ENCODE measurements around the gene HIF1A.

The HIF1A gene

DNA sequence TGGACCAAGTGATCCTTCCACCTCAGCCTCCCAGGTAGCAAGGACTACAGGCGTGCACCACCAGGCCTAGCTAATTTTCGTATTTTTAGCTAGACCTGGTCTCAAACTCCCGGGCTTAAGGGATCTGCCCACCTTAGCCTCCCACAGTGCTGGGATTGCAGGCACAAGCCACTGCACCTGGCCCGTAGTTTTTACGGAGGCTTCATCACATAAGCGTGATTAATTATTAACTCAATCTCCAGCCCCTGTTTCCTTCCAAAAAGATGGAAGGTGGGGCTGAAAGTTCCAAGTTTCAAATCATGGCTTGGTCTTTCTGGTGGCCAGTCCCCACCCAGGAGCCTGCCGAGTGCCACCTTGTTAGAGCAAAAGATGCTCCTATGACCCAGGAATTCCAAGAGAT is 22.5 kb upstream of the HIF1A start:
- H3K36me3 ChIP-seq (ENCODE audit: insufficient read depth, insufficient read length, low read length), result no peaks in the 10 kb centered on the region
- no peaks in the 10 kb centered on the region for H3K27me3 ChIP-seq (ENCODE audit: insufficient read depth, insufficient read length)
- H3K4me3 ChIP-seq (ENCODE audit: insufficient read length, low read depth), result no peak overlapping the region
- no peaks in the 10 kb centered on the region for H3K4me1 ChIP-seq (ENCODE audit: insufficient read depth, insufficient read length)
- no peak for DNase-seq (ENCODE audit: low read depth, low spot score)
- no peaks in the 10 kb centered on the region for H3K9me3 ChIP-seq (ENCODE audit: insufficient read depth, low read length)
- TF ChIP-seq YY1 (IDR thresholded peaks at IDR 0.05; ENCODE audit: insufficient read depth, insufficient read length), result no peak
- no peak overlapping the region for H3K9ac ChIP-seq (ENCODE audit: insufficient read length, low read depth)

DNA sequence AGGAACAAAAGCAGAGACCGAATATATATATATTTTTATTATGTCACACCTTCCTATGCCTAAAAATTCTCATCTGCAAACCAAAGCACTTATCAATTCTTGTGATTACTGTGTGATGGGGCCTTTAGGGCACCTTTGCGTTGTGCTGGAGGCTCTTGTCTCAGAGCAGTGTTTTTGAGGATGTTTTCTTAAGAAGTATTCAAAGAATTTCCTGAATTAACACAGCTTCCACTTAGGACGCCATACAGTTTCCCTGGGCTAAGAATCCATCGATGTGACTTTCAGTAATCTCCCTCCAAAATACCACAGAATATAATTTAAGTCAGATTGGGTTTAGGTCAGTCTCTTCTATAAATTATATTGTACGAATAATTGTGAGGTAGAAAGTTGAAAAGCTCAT is 22.0 kb upstream of the HIF1A start:
- TF ChIP-seq SUZ12 (IDR thresholded peaks at IDR 0.05; ENCODE audit: extremely low read depth, insufficient read depth, insufficient read length) (no peak), ZNF274 (IDR thresholded peaks at IDR 0.05; ENCODE audit: low read depth, low read length) (no peak), YY1 (IDR thresholded peaks at IDR 0.05; ENCODE audit: insufficient read depth, insufficient read length) (no peak)
- no peak for DNase-seq (ENCODE audit: low read depth, low spot score)
- H3K36me3 ChIP-seq (ENCODE audit: insufficient read depth, insufficient read length, low read length), result no peaks in the 10 kb centered on the region
- H3K9me3 ChIP-seq (ENCODE audit: insufficient read depth, low read length), result no peaks in the 10 kb centered on the region
- H3K4me1 ChIP-seq (ENCODE audit: insufficient read depth, insufficient read length), result no peaks in the 10 kb centered on the region
- no peak overlapping the region for H3K9ac ChIP-seq (ENCODE audit: insufficient read length, low read depth)
- no peaks in the 10 kb centered on the region for H3K27me3 ChIP-seq (ENCODE audit: insufficient read depth, insufficient read length)
- no peak overlapping the region for H3K4me3 ChIP-seq (ENCODE audit: insufficient read length, low read depth)

DNA sequence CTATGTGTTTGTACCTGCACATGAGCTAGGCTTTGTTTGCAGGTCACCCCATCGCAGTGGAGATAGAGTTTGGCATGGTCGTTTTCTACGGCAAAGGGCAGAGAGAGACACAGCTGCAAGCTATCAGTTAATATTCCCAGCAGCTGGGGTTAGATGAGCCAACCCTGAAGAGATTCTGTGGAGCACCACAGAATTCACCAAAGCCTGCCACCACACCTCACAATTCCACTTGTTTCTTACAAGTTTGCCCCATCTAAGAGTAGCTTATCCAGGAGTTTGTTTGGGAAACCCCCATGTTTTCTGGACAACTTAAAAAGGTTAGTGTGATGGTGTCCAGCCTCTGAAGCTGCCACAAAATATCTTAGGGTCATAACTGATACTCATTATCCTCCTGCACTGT is 20.0 kb upstream of the HIF1A start:
- H3K4me3 ChIP-seq (ENCODE audit: insufficient read length, low read depth), result no peak overlapping the region
- H3K4me1 ChIP-seq (ENCODE audit: insufficient read depth, insufficient read length), result no peaks in the 10 kb centered on the region
- no peak for TF ChIP-seq YY1 (IDR thresholded peaks at IDR 0.05; ENCODE audit: insufficient read depth, insufficient read length)
- no peak for DNase-seq (ENCODE audit: low read depth, low spot score)
- H3K27me3 ChIP-seq (ENCODE audit: insufficient read depth, insufficient read length), result no peaks in the 10 kb centered on the region
- H3K36me3 ChIP-seq (ENCODE audit: insufficient read depth, insufficient read length, low read length), result no peaks in the 10 kb centered on the region
- H3K9me3 ChIP-seq (ENCODE audit: insufficient read depth, low read length), result no peaks in the 10 kb centered on the region
- no peak overlapping the region for H3K9ac ChIP-seq (ENCODE audit: insufficient read length, low read depth)

DNA sequence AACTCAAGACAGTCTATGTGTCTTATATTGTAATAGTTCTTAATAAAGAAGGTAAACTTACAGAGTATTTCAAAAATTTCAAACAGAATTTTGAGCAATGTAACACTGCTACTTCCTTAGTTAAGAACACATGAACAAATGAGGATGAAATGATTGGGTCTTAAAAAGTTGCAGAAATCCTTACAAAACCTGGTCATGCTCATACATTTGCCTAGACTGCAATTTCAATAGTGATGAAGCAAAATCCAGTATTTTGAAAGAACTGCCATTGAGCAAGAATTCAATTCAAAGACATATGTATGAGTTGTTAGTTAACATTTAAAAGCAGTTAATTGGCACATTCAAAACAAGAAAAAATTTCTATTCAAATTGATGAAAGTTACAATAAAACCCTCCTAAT is 17.8 kb upstream of the HIF1A start:
- H3K36me3 ChIP-seq (ENCODE audit: insufficient read depth, insufficient read length, low read length), result no peaks in the 10 kb centered on the region
- no peak overlapping the region for H3K4me3 ChIP-seq (ENCODE audit: insufficient read length, low read depth)
- no peaks in the 10 kb centered on the region for H3K27me3 ChIP-seq (ENCODE audit: insufficient read depth, insufficient read length)
- TF ChIP-seq ZNF274 (IDR thresholded peaks at IDR 0.05; ENCODE audit: low read depth, low read length) (no peak), YY1 (IDR thresholded peaks at IDR 0.05; ENCODE audit: insufficient read depth, insufficient read length) (no peak), SUZ12 (IDR thresholded peaks at IDR 0.05; ENCODE audit: extremely low read depth, insufficient read depth, insufficient read length) (no peak)
- no peaks in the 10 kb centered on the region for H3K4me1 ChIP-seq (ENCODE audit: insufficient read depth, insufficient read length)
- H3K9ac ChIP-seq (ENCODE audit: insufficient read length, low read depth), result no peak overlapping the region
- H3K9me3 ChIP-seq (ENCODE audit: insufficient read depth, low read length), result no peaks in the 10 kb centered on the region
- no peak for DNase-seq (ENCODE audit: low read depth, low spot score)

DNA sequence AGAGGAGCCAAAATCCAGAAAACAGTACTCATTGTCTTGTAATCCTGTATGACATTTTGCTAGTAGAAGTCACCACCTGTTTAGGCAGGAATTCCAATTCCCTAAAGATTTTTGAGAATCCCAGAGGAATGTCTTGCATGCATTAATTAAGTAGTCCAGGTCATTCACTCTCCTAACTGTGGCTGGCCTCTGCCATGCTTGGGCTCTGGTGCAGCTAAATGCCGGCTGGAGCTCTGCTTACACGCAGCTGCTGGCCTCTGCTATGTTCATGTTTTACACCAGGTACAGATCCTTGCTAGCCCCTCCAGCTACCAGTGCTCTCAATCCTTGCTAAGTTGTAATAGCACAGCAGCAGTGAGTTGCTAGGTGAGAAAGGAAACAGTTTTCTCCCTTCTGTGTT is 16.3 kb upstream of the HIF1A start:
- TF ChIP-seq YY1 (IDR thresholded peaks at IDR 0.05; ENCODE audit: insufficient read depth, insufficient read length) (no peak), SUZ12 (IDR thresholded peaks at IDR 0.05; ENCODE audit: extremely low read depth, insufficient read depth, insufficient read length) (no peak), ZNF274 (IDR thresholded peaks at IDR 0.05; ENCODE audit: low read depth, low read length) (no peak)
- Histone ChIP-seq H3K4me3 (ENCODE audit: insufficient read length, low read depth) (no peak overlapping the region), H3K4me1 (ENCODE audit: insufficient read depth, insufficient read length) (no peaks in the 10 kb centered on the region), H3K27me3 (ENCODE audit: insufficient read depth, insufficient read length) (no peaks in the 10 kb centered on the region), H3K9me3 (ENCODE audit: insufficient read depth, low read length) (no peaks in the 10 kb centered on the region), H3K36me3 (ENCODE audit: insufficient read depth, insufficient read length, low read length) (no peaks in the 10 kb centered on the region), H3K9ac (ENCODE audit: insufficient read length, low read depth) (no peak overlapping the region)
- no peak for DNase-seq (ENCODE audit: low read depth, low spot score)

DNA sequence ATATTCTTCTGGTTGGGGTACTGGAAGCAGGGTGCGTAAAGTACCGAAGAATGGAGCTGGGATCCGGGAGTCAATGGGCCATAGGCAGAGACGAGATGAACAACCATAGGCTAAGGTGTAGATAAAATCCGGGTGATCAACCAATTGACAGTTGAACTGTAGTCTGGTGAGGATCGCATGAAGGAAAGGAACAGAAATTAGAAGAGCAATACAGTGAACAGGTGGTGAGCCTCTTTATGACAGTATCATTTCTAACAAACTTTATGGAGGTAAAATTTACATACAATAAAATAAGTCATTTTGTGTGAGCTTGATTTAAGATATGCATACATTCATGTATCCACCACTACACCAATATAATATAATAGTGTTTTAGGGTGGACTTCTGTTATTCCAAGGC is 13.9 kb upstream of the HIF1A start:
- Histone ChIP-seq H3K36me3 (ENCODE audit: insufficient read depth, insufficient read length, low read length) (no peaks in the 10 kb centered on the region), H3K4me3 (ENCODE audit: insufficient read length, low read depth) (no peak overlapping the region), H3K4me1 (ENCODE audit: insufficient read depth, insufficient read length) (no peaks in the 10 kb centered on the region), H3K9ac (ENCODE audit: insufficient read length, low read depth) (no peak overlapping the region), H3K27me3 (ENCODE audit: insufficient read depth, insufficient read length) (no peaks in the 10 kb centered on the region), H3K9me3 (ENCODE audit: insufficient read depth, low read length) (no peaks in the 10 kb centered on the region)
- TF ChIP-seq SUZ12 (IDR thresholded peaks at IDR 0.05; ENCODE audit: extremely low read depth, insufficient read depth, insufficient read length), result no peak
- no peak for TF ChIP-seq ZNF274 (IDR thresholded peaks at IDR 0.05; ENCODE audit: low read depth, low read length)
- no peak for TF ChIP-seq YY1 (IDR thresholded peaks at IDR 0.05; ENCODE audit: insufficient read depth, insufficient read length)
- DNase-seq (ENCODE audit: low read depth, low spot score), result no peak

DNA sequence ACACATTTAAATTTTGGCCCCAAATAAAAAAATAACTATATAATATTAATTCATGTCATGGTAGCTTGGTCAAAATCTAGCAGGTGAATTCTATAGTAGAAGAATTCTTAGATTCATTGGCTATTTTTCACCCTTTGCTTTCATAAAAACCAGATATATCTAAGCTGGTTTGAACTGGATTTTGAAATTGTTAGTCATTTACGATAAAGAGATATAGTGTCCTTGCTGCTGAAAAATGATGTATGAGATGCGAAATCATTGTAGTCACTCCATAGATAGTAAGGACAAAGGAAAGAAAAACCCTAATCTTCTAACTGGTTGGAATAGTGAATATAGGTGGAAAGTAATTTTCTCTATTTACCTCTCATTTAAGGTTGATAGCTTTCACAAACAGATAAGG is 12.2 kb upstream of the HIF1A start:
- H3K9ac ChIP-seq (ENCODE audit: insufficient read length, low read depth), result no peak overlapping the region
- H3K4me1 ChIP-seq (ENCODE audit: insufficient read depth, insufficient read length), result no peaks in the 10 kb centered on the region
- DNase-seq (ENCODE audit: low read depth, low spot score), result no peak
- H3K36me3 ChIP-seq (ENCODE audit: insufficient read depth, insufficient read length, low read length), result no peaks in the 10 kb centered on the region
- no peak overlapping the region for H3K4me3 ChIP-seq (ENCODE audit: insufficient read length, low read depth)
- no peaks in the 10 kb centered on the region for H3K9me3 ChIP-seq (ENCODE audit: insufficient read depth, low read length)
- no peaks in the 10 kb centered on the region for H3K27me3 ChIP-seq (ENCODE audit: insufficient read depth, insufficient read length)
- TF ChIP-seq ZNF274 (IDR thresholded peaks at IDR 0.05; ENCODE audit: low read depth, low read length), result no peak
- TF ChIP-seq YY1 (IDR thresholded peaks at IDR 0.05; ENCODE audit: insufficient read depth, insufficient read length), result no peak
- TF ChIP-seq SUZ12 (IDR thresholded peaks at IDR 0.05; ENCODE audit: extremely low read depth, insufficient read depth, insufficient read length), result no peak

DNA sequence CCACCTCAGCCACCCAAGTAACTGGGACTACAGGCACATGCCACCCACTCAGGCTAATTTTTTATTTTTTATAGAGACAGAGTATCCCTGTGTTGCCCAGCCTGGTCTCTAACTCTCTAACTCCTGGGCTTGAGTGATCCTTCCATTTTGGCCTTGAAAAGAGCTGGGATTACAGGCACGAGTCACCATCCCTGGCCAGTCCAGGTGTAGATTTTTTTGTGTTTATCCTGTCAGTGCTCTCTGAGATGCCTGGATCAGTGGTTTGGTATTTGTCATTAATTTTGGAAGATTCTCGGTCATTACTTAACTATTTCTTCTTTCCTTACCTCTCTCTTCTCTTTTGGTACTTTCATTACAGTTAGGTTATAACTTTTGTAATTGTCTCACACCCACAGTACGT is 5.3 kb upstream of the HIF1A start:
- no peaks in the 10 kb centered on the region for H3K4me1 ChIP-seq (ENCODE audit: insufficient read depth, insufficient read length)
- no peak for DNase-seq (ENCODE audit: low read depth, low spot score)
- H3K36me3 ChIP-seq (ENCODE audit: insufficient read depth, insufficient read length, low read length), result no peaks in the 10 kb centered on the region
- H3K9me3 ChIP-seq (ENCODE audit: insufficient read depth, low read length), result no peaks in the 10 kb centered on the region
- no peaks in the 10 kb centered on the region for H3K27me3 ChIP-seq (ENCODE audit: insufficient read depth, insufficient read length)
- no peak overlapping the region for H3K9ac ChIP-seq (ENCODE audit: insufficient read length, low read depth)
- TF ChIP-seq ZNF274 (IDR thresholded peaks at IDR 0.05; ENCODE audit: low read depth, low read length), result no peak
- no peak for TF ChIP-seq SUZ12 (IDR thresholded peaks at IDR 0.05; ENCODE audit: extremely low read depth, insufficient read depth, insufficient read length)
- no peak for TF ChIP-seq YY1 (IDR thresholded peaks at IDR 0.05; ENCODE audit: insufficient read depth, insufficient read length)
- H3K4me3 ChIP-seq (ENCODE audit: insufficient read length, low read depth), result no peak overlapping the region

Data from NT2/D1 (cell line).